EL (cell line): ENCODE data around the gene SCUBE1.

ENCODE experiments used
- DNase-seq: peaks from one replicate; pipeline ENCODE4 v3.0.0-alpha.2; 2016

SCUBE1 gene

GRCh38 chr22:43234264-43234988 is 108.7 kb downstream of the SCUBE1 start:
- no peak for DNase-seq

- DNase-seq: no peak
Observed at GRCh38 chr22:43233529-43233928, 109.6 kb downstream of the SCUBE1 start.

- DNase-seq: no peak
Observed at GRCh38 chr22:43232445-43232844, 110.7 kb downstream of the SCUBE1 start.

GRCh38 chr22:43231724-43232034 is 111.5 kb downstream of the SCUBE1 start:
- DNase-seq: no peak

- DNase-seq: peak; percentile 42
Observed at GRCh38 chr22:43230971-43231723, 112.0 kb downstream of the SCUBE1 start.

GRCh38 chr22:43230571-43230970 is 112.6 kb downstream of the SCUBE1 start:
- no peak for DNase-seq

- DNase-seq: no peak
Observed at GRCh38 chr22:43228863-43229262, 114.3 kb downstream of the SCUBE1 start.

GRCh38 chr22:43228330-43228729 is 114.8 kb downstream of the SCUBE1 start:
- peak; percentile 27 for DNase-seq

- no peak for DNase-seq
Observed at GRCh38 chr22:43227239-43227630, 115.9 kb downstream of the SCUBE1 start.

GRCh38 chr22:43226377-43227238 is 116.6 kb downstream of the SCUBE1 start:
- peak; percentile 55 for DNase-seq

GRCh38 chr22:43225609-43226008 is 117.6 kb downstream of the SCUBE1 start:
- no peak for DNase-seq

GRCh38 chr22:43222987-43223386 is 120.2 kb downstream of the SCUBE1 start:
- DNase-seq: no peak

GRCh38 chr22:43222262-43222661 is 120.9 kb downstream of the SCUBE1 start:
- no peak for DNase-seq

- DNase-seq: no peak
Observed at GRCh38 chr22:43220625-43221380, 122.4 kb downstream of the SCUBE1 start.

- DNase-seq: no peak
Observed at GRCh38 chr22:43218786-43219185, 124.4 kb downstream of the SCUBE1 start.

- DNase-seq: no peak
Observed at GRCh38 chr22:43217285-43218030, 125.7 kb downstream of the SCUBE1 start.

- DNase-seq: no peak
Observed at GRCh38 chr22:43216738-43217137, 126.4 kb downstream of the SCUBE1 start.

GRCh38 chr22:43213962-43214361 is 129.2 kb downstream of the SCUBE1 start:
- DNase-seq: no peak

- DNase-seq: no peak
Observed at GRCh38 chr22:43213051-43213450, 130.1 kb downstream of the SCUBE1 start.

GRCh38 chr22:43212434-43212952 is 130.7 kb downstream of the SCUBE1 start:
- no peak for DNase-seq

GRCh38 chr22:43211941-43212433 is 131.2 kb downstream of the SCUBE1 start:
- DNase-seq: no peak
